GM12878 (cell line): Measurements from ENCODE around the gene KCNH6. TPM values are rescaled to one million over a fixed set of nuclear protein-coding genes. Genes with fewer than 3 reads are reported as not detected.

ENCODE experiments used
- ATAC-seq: fragments of 200-7000 bp; cut with Tn5 transposase; 3 replicates; pipeline ENCODE4 v1.9.1; 2020; ENCODE audit warnings: mild to moderate bottlenecking, moderate library complexity
- BruUV-seq: library from RNA; stranded (reverse); fragments of 400-500 nt; replicated peaks from 2 replicates; lab custom pipeline; 2021; lab: Mats Ljungman, UMichigan
- CTCF ChIA-PET: fragments of 300-600 bp; sonication (Branson Sonifier 250); formaldehyde crosslinking; extraction: SDS; loops from one replicate; lab custom pipeline; 2021; ENCODE audit warnings: inconsistent platforms; lab: Yijun Ruan, JAX
- POLR2A ChIA-PET: fragments of 350-600 bp; formaldehyde crosslinking; extraction: SDS; loops from one replicate; lab custom pipeline; 2021; ENCODE audit warnings: inconsistent platforms; lab: Charles Lee
- RAD21 ChIA-PET: fragments of 300-600 bp; sonication (Branson Sonifier 250); formaldehyde crosslinking; loops from one replicate; lab custom pipeline; 2023; ENCODE audit warnings: antibody characterized with exemption; ENCODE audit not compliant: unreplicated experiment; lab: Charles Lee
- SMC1A ChIA-PET: fragments of 300-600 bp; sonication (Branson Sonifier 250); formaldehyde crosslinking; loops from one replicate; lab custom pipeline; 2023; ENCODE audit not compliant: unreplicated experiment, uncharacterized antibody; lab: Charles Lee
- DNase-seq: peaks from one replicate; pipeline ENCODE4 v3.0.0-alpha.2; 2011; ENCODE audit warnings: low read depth, low spot score
- FAIRE-seq: peaks from 3 replicates; lab custom pipeline; 2011; peaks lifted over from hg19 to GRCh38; lab: Jason Lieb, UNC
- H2AFZ ChIP-seq: 2 replicates; pipeline ENCODE4 v1.6.0; 2011; ENCODE audit warnings: low read depth, low read length, control low read depth; ENCODE audit not compliant: control insufficient read depth
- H3K27ac ChIP-seq: 2 replicates; pipeline ENCODE4 v1.5.1; 2011; ENCODE audit warnings: control low read depth; ENCODE audit not compliant: control insufficient read depth, insufficient read depth
- H3K27me3 ChIP-seq, 2 experiments: replicated peaks in 1 of 2; 2 replicates each; pipeline versions ENCODE4 v1.6.0 to v1.6.1; 2011; ENCODE audit warnings: low read length in 1 of 2; ENCODE audit not compliant: control insufficient read depth in 2 of 2, insufficient read depth in 2 of 2
- H3K36me3 ChIP-seq, 2 experiments: 2 replicates each; pipeline ENCODE4 v1.5.1; 2011; ENCODE audit warnings: low read length in 1 of 2; ENCODE audit not compliant: control insufficient read depth in 2 of 2, insufficient read depth in 2 of 2
- H3K4me1 ChIP-seq: 2 replicates; pipeline ENCODE4 v1.6.1; 2011; ENCODE audit warnings: mild to moderate bottlenecking, low read length, moderate library complexity, mixed read lengths; ENCODE audit not compliant: control insufficient read depth, insufficient read depth
- H3K4me2 ChIP-seq: 2 replicates; pipeline ENCODE4 v1.6.0; 2011; ENCODE audit warnings: control low read depth; ENCODE audit not compliant: control insufficient read depth, insufficient read depth
- H3K4me3 ChIP-seq: fragments of 200-600 bp; sonication (generic); 2 replicates; pipeline ENCODE4 v1.5.1; 2016
- H3K79me2 ChIP-seq: 2 replicates; pipeline ENCODE4 v1.6.0; 2011; ENCODE audit warnings: low read length; ENCODE audit not compliant: control insufficient read depth, insufficient read depth
- H3K9ac ChIP-seq: 2 replicates; pipeline ENCODE4 v1.8.0; 2011; ENCODE audit warnings: low read length, control low read depth, mixed read lengths; ENCODE audit not compliant: control insufficient read depth, insufficient read depth
- H3K9me3 ChIP-seq: replicated peaks from 3 replicates; pipeline ENCODE4 v1.5.1; 2011; ENCODE audit warnings: mild to moderate bottlenecking, low read length; ENCODE audit not compliant: control insufficient read depth, insufficient read depth
- H4K20me1 ChIP-seq: 2 replicates; pipeline ENCODE4 v1.6.0; 2011; ENCODE audit not compliant: control insufficient read depth, insufficient read depth
- CBX5 ChIP-seq: sonication (generic); IDR thresholded peaks from 2 replicates; pipeline ENCODE4 v1.6.1; 2016; ENCODE audit warnings: low read depth, moderate library complexity, mild to moderate bottlenecking, inconsistent platforms
- CEBPB ChIP-seq, 2 experiments: fragments of 150-350 bp in 1 of 2; IDR thresholded peaks; 2 replicates each; pipeline ENCODE4 v1.6.1; 2012 to 2014; ENCODE audit warnings: low read depth in 2 of 2, low read length in 2 of 2, borderline replicate concordance in 1 of 2, inconsistent platforms in 1 of 2
- CREM ChIP-seq: IDR thresholded peaks from 2 replicates; pipeline ENCODE4 v1.6.1; 2014; ENCODE audit warnings: antibody characterized with exemption, low read depth
- FOXM1 ChIP-seq: IDR thresholded peaks from 2 replicates; pipeline ENCODE4 v1.6.1; 2012; ENCODE audit warnings: low read depth, mild to moderate bottlenecking, inconsistent platforms, low read length, moderate library complexity
- MAX ChIP-seq: IDR thresholded peaks from 2 replicates; pipeline ENCODE4 v1.6.1; 2012; ENCODE audit warnings: low read depth, low read length, improper control_type of control experiment
- MEF2A ChIP-seq: IDR thresholded peaks from 2 replicates; pipeline ENCODE4 v1.6.1; 2011; ENCODE audit warnings: low read depth, mild to moderate bottlenecking, low read length, moderate library complexity; ENCODE audit not compliant: insufficient read depth
- ZBED1 ChIP-seq: IDR thresholded peaks from 2 replicates; pipeline ENCODE4 v1.6.1; 2016; ENCODE audit warnings: borderline replicate concordance
- ZNF592 ChIP-seq: fragments of 450-650 bp; IDR thresholded peaks from 2 replicates; pipeline ENCODE4 v1.6.1; 2017; ENCODE audit warnings: mild to moderate bottlenecking, moderate library complexity
- WGBS: methylation state at CpG from one replicate; pipeline ENCODE4 v1.1.6; 2016; ENCODE audit warnings: low lambda C conversion rate; ENCODE audit not compliant: insufficient replicate concordance, insufficient coverage; ENCODE audit errors: missing lambda C conversion rate; 5-methylcytosine and 5-hydroxymethylcytosine counted together
- in situ Hi-C: fragments of 300-500 bp; cut with MboI; formaldehyde crosslinking; loops from 9 replicates; pipeline ENCODE4 v1.14.3; 2018; ENCODE audit warnings: mixed read lengths
- intact Hi-C: fragments of 100-400 bp; cut with micrococcal nuclease; formaldehyde crosslinking; loops from one replicate; pipeline ENCODE4 v1.14.2; 2022; ENCODE audit not compliant: unreplicated experiment
- polyA plus RNA-seq, 11 experiments: library from polyadenylated mRNA; depleted of rRNA in 4 of 11; unstranded in 6 of 11; stranded (reverse) in 5 of 11; fragments of >200 nt; fragmentation: Nextera tagmentation in 4 of 11; fragmentation: Illumina TruSeq in 1 of 11; extraction: Ambion mirVana in 4 of 11; extraction: Trizol in 1 of 11; gene quantifications; 1 replicate in 1 of 11; 2 replicates in 10 of 11; pipeline versions ENCODE4 v1.2.1 to v1.2.3, GENCODE V29; 2011 to 2016; ENCODE audit warnings: inconsistent platforms in 2 of 11, missing spikeins in 2 of 11, low read depth in 1 of 11
- total RNA-seq, 4 experiments: library from RNA; depleted of rRNA in 3 of 4; stranded (reverse); fragments of >200 nt in 3 of 4; fragmentation: Illumina TruSeq in 1 of 4; extraction: Trizol in 1 of 4; gene quantifications; 2 replicates each; pipeline versions ENCODE4 v1.2.1 to v1.2.3, GENCODE V29; 2013 to 2021
- TF ChIP-seq, protein P1 (sequence below): fragments of 450-650 bp; conservative IDR thresholded peaks from 2 replicates; pipeline ENCODE4 v1.6.1; 2017; ENCODE audit warnings: mild to moderate bottlenecking, moderate library complexity
- TF ChIP-seq, protein P2 (sequence below): IDR thresholded peaks from 2 replicates; pipeline ENCODE4 v1.6.1; 2012; ENCODE audit warnings: improper control_type of control experiment, low read depth, low read length; ENCODE audit not compliant: insufficient replicate concordance

KCNH6 gene
- total and polyA plus RNA-seq, 10 of the 15 experiments (the other 5 are each of a cell fraction or from before 2014, with no cell fraction given), result not detected

GRCh38 chr17:63537001-63537400 lies 13.8 kb downstream of the KCNH6 start:
- DNase-seq, result no peak
- SMC1A ChIA-PET, result interaction anchor here (0.9 kb wide), 1 partner anchor 75 kb away, joined by 3 read pairs; no protein-coding TSS in a partner anchor
- POLR2A ChIA-PET, result no interaction called here
- FAIRE-seq, result no peak
- CTCF ChIA-PET, result no interaction called here
- Histone ChIP-seq H3K4me3 (no peak overlapping the region), H3K36me3 (no peaks in the 10 kb centered on the region), H3K79me2 (no peaks in the 10 kb centered on the region), H4K20me1 (no peaks in the 10 kb centered on the region), H3K27ac (no peak overlapping the region), H3K9me3 (no peaks in the 10 kb centered on the region), H3K4me2 (no peak overlapping the region), H3K9ac (no peak overlapping the region), H3K4me1 (no peaks in the 10 kb centered on the region), H2AFZ (no peak overlapping the region), H3K27me3 (peaks cover 0 to 9% of the 10 kb centered on the region in 2 experiments; a peak in 3 of 4 replicates)
- intact Hi-C loops (no loop called here), in situ Hi-C loops (no loop called here)
- WGBS, result 41% methylated on average over 4 of the region's 4 CpGs
- ATAC-seq, result no peak
- RAD21 ChIA-PET, result no interaction called here
- BruUV-seq, result no TSS peak
- TF ChIP-seq, protein P1, sequence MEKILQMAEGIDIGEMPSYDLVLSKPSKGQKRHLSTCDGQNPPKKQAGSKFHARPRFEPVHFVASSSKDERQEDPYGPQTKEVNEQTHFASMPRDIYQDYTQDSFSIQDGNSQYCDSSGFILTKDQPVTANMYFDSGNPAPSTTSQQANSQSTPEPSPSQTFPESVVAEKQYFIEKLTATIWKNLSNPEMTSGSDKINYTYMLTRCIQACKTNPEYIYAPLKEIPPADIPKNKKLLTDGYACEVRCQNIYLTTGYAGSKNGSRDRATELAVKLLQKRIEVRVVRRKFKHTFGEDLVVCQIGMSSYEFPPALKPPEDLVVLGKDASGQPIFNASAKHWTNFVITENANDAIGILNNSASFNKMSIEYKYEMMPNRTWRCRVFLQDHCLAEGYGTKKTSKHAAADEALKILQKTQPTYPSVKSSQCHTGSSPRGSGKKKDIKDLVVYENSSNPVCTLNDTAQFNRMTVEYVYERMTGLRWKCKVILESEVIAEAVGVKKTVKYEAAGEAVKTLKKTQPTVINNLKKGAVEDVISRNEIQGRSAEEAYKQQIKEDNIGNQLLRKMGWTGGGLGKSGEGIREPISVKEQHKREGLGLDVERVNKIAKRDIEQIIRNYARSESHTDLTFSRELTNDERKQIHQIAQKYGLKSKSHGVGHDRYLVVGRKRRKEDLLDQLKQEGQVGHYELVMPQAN, result no peak
- TF ChIP-seq ZNF592, result no peak
- TF ChIP-seq CBX5, result no peak
- no peak for TF ChIP-seq MAX
- no peak for TF ChIP-seq MEF2A
- no peak for TF ChIP-seq ZBED1
- no peak for TF ChIP-seq FOXM1
- TF ChIP-seq CREM, result no peak
- TF ChIP-seq, protein P2, sequence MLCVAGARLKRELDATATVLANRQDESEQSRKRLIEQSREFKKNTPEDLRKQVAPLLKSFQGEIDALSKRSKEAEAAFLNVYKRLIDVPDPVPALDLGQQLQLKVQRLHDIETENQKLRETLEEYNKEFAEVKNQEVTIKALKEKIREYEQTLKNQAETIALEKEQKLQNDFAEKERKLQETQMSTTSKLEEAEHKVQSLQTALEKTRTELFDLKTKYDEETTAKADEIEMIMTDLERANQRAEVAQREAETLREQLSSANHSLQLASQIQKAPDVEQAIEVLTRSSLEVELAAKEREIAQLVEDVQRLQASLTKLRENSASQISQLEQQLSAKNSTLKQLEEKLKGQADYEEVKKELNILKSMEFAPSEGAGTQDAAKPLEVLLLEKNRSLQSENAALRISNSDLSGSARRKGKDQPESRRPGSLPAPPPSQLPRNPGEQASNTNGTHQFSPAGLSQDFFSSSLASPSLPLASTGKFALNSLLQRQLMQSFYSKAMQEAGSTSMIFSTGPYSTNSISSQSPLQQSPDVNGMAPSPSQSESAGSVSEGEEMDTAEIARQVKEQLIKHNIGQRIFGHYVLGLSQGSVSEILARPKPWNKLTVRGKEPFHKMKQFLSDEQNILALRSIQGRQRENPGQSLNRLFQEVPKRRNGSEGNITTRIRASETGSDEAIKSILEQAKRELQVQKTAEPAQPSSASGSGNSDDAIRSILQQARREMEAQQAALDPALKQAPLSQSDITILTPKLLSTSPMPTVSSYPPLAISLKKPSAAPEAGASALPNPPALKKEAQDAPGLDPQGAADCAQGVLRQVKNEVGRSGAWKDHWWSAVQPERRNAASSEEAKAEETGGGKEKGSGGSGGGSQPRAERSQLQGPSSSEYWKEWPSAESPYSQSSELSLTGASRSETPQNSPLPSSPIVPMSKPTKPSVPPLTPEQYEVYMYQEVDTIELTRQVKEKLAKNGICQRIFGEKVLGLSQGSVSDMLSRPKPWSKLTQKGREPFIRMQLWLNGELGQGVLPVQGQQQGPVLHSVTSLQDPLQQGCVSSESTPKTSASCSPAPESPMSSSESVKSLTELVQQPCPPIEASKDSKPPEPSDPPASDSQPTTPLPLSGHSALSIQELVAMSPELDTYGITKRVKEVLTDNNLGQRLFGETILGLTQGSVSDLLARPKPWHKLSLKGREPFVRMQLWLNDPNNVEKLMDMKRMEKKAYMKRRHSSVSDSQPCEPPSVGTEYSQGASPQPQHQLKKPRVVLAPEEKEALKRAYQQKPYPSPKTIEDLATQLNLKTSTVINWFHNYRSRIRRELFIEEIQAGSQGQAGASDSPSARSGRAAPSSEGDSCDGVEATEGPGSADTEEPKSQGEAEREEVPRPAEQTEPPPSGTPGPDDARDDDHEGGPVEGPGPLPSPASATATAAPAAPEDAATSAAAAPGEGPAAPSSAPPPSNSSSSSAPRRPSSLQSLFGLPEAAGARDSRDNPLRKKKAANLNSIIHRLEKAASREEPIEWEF, result no peak
- no peak for TF ChIP-seq CEBPB (IDR thresholded peaks at IDR 0.05; ENCODE audit: borderline replicate concordance in 1 of 2, low read depth in 2 of 2, low read length in 2 of 2)
